Measurements from ENCODE around the gene CYP2U1.
"Not testable (repeated sequence)": the region's sequence is repeated elsewhere in the genome, so short reads cannot be mapped to it uniquely, and the experiment has no call there.

CYP2U1 gene

GRCh38 chr4:107922486-107923473, 8.6 kb upstream of the CYP2U1 start:
- no peak for DNase-seq (ENCODE audit: low read depth)

- DNase-seq (ENCODE audit: low read depth) = not testable (repeated sequence)
Observed at GRCh38 chr4:107925713-107926112, 5.6 kb upstream of the CYP2U1 start.

- not testable (repeated sequence) for DNase-seq (ENCODE audit: low read depth)
Observed at GRCh38 chr4:107926875-107927274, 4.5 kb upstream of the CYP2U1 start.

- no peak for DNase-seq (ENCODE audit: low read depth)
Observed at GRCh38 chr4:107931775-107932321, 499 bp downstream of the CYP2U1 start.

GRCh38 chr4:107935246-107935645, 3.9 kb downstream of the CYP2U1 start:
- DNase-seq (ENCODE audit: low read depth) = no peak

GRCh38 chr4:107937040-107937439, 5.7 kb downstream of the CYP2U1 start:
- DNase-seq (ENCODE audit: low read depth) = no peak

GRCh38 chr4:107939307-107939706, 8.0 kb downstream of the CYP2U1 start:
- no peak for DNase-seq (ENCODE audit: low read depth)

GRCh38 chr4:107945809-107946208, 14.5 kb downstream of the CYP2U1 start:
- DNase-seq (ENCODE audit: low read depth) = no peak

- no peak for DNase-seq (ENCODE audit: low read depth)
Observed at GRCh38 chr4:107950746-107951540, 19.6 kb downstream of the CYP2U1 start.

- DNase-seq (ENCODE audit: low read depth) = no peak
Observed at GRCh38 chr4:107951551-107951950, 20.2 kb downstream of the CYP2U1 start.

GRCh38 chr4:107956011-107956410, 24.7 kb downstream of the CYP2U1 start:
- no peak for DNase-seq (ENCODE audit: low read depth)

- DNase-seq (ENCODE audit: low read depth) = no peak
Observed at GRCh38 chr4:107966903-107967302, 35.6 kb downstream of the CYP2U1 start.

- DNase-seq (ENCODE audit: low read depth) = not testable (repeated sequence)
Observed at GRCh38 chr4:107967519-107967918, 36.2 kb downstream of the CYP2U1 start.

GRCh38 chr4:107967921-107968320, 36.6 kb downstream of the CYP2U1 start:
- DNase-seq (ENCODE audit: low read depth) = not testable (repeated sequence)

GRCh38 chr4:107970063-107970798, 38.9 kb downstream of the CYP2U1 start:
- no peak for DNase-seq (ENCODE audit: low read depth)

GRCh38 chr4:107972605-107973004, 41.3 kb downstream of the CYP2U1 start:
- DNase-seq (ENCODE audit: low read depth) = no peak

GRCh38 chr4:107974523-107974922, 43.2 kb downstream of the CYP2U1 start:
- DNase-seq (ENCODE audit: low read depth) = no peak

GRCh38 chr4:107977482-107977881, 46.1 kb downstream of the CYP2U1 start:
- no peak for DNase-seq (ENCODE audit: low read depth)

- no peak for DNase-seq (ENCODE audit: low read depth)
Observed at GRCh38 chr4:107977966-107978705, 46.8 kb downstream of the CYP2U1 start.

- DNase-seq (ENCODE audit: low read depth) = no peak
Observed at GRCh38 chr4:107978716-107979451, 47.5 kb downstream of the CYP2U1 start.

Data from T follicular helper cell (primary cell).